Activated CD8-positive, alpha-beta T cell treated with anti-CD3 and anti-CD28 coated beads, Interleukin-2, amount 10 ng/mL, durations not matched to agents 7 days and 5 days (primary cell): ENCODE results near the gene MRPS5. TPM values are rescaled to one million over a fixed set of nuclear protein-coding genes. Genes with fewer than 3 reads are reported as not detected.

ENCODE experiments used
- ATAC-seq: fragments of 150-1000 bp; cut with Tn5 transposase; one replicate; pipeline ENCODE4 v1.10.0; 2021; ENCODE audit warnings: moderate library complexity
- CTCF ChIA-PET: fragments of 350-600 bp; sonication (Branson Sonifier 250); formaldehyde crosslinking; loops from one replicate; lab custom pipeline; 2021; ENCODE audit warnings: antibody characterized with exemption; lab: Charles Lee
- POLR2A ChIA-PET: fragments of 350-600 bp; sonication (Branson Sonifier 250); formaldehyde crosslinking; loops from one replicate; lab custom pipeline; 2021; ENCODE audit warnings: antibody characterized with exemption; lab: Charles Lee
- DNase-seq: peaks from one replicate; pipeline ENCODE4 v3.0.0-alpha.2; 2020
- H3K27ac Mint-ChIP-seq: one replicate; pipeline ENCODE4 v1.8.0; 2021; ENCODE audit warnings: mild to moderate bottlenecking, mixed read lengths
- H3K27me3 Mint-ChIP-seq: one replicate; pipeline ENCODE4 v1.8.0; 2021; ENCODE audit warnings: low read depth, mixed read lengths
- H3K36me3 Mint-ChIP-seq: one replicate; pipeline ENCODE4 v1.8.0; 2021; ENCODE audit warnings: low read depth, mixed read lengths
- H3K4me1 Mint-ChIP-seq: one replicate; pipeline ENCODE4 v1.8.0; 2021; ENCODE audit warnings: low read depth, mixed read lengths
- H3K4me3 Mint-ChIP-seq: one replicate; pipeline ENCODE4 v1.8.0; 2021; ENCODE audit warnings: mild to moderate bottlenecking, mixed read lengths
- H3K9me3 Mint-ChIP-seq: one replicate; pipeline ENCODE4 v1.8.0; 2022; ENCODE audit warnings: mixed read lengths; ENCODE audit not compliant: insufficient read depth
- total RNA-seq, 2 experiments: library from RNA; stranded (reverse); gene quantifications; one replicate each; pipeline ENCODE4 v1.2.3, GENCODE V29; 2021

MRPS5 gene
- total RNA-seq, 2 experiments from 2014 or later = 79.8 to 83.3 TPM

GRCh38 chr2:95053543-95053942, 68.1 kb downstream of the MRPS5 start:
- no peaks in the 10 kb centered on the region for H3K9me3 Mint-ChIP-seq
- POLR2A ChIA-PET = interaction anchor here (0.8 to 7.0 kb wide), 6 partner anchors 9 to 31 kb away, joined by 3 to 45 read pairs (median 5); partner anchors contain the start of gene MAL
- H3K27me3 Mint-ChIP-seq = no peaks in the 10 kb centered on the region
- peaks cover 78% of the 10 kb centered on the region for H3K4me1 Mint-ChIP-seq
- H3K27ac Mint-ChIP-seq = peak overlapping the region; percentile 61
- H3K36me3 Mint-ChIP-seq = peaks cover 70% of the 10 kb centered on the region
- DNase-seq = no peak
- no peak overlapping the region for H3K4me3 Mint-ChIP-seq
- no peak for ATAC-seq
- CTCF ChIA-PET = interaction anchor here (1.1 to 9.6 kb wide), 12 partner anchors 9 to 67 kb away, joined by 3 to 126 read pairs (median 6); partner anchors contain the start of gene MAL

- no peak overlapping the region for H3K4me3 Mint-ChIP-seq
- H3K4me1 Mint-ChIP-seq = peaks cover 81% of the 10 kb centered on the region
- ChIA-PET CTCF (interaction anchor here (1.1 to 9.6 kb wide), 10 partner anchors 9 to 62 kb away, joined by 3 to 126 read pairs (median 10); partner anchors contain the start of gene MAL), POLR2A (interaction anchor here (1.3 to 7.0 kb wide), 4 partner anchors 10 to 29 kb away, joined by 3 to 45 read pairs (median 8); partner anchors contain the start of gene MAL)
- DNase-seq (no peak), ATAC-seq (no peak)
- no peaks in the 10 kb centered on the region for H3K27me3 Mint-ChIP-seq
- H3K9me3 Mint-ChIP-seq = no peaks in the 10 kb centered on the region
- H3K27ac Mint-ChIP-seq = peak overlapping the region; percentile 6
- peaks cover 76% of the 10 kb centered on the region for H3K36me3 Mint-ChIP-seq
Measured at GRCh38 chr2:95052804-95053479, 68.7 kb downstream of the MRPS5 start.

- peaks cover 77% of the 10 kb centered on the region for H3K36me3 Mint-ChIP-seq
- no peak overlapping the region for H3K27ac Mint-ChIP-seq
- peaks cover 87% of the 10 kb centered on the region for H3K4me1 Mint-ChIP-seq
- POLR2A ChIA-PET = interaction anchor here (2.0 to 7.0 kb wide), 2 partner anchors 10 to 22 kb away, joined by 7 to 45 read pairs; no protein-coding TSS in a partner anchor
- H3K4me3 Mint-ChIP-seq = no peak overlapping the region
- CTCF ChIA-PET = interaction anchor here (1.1 to 9.6 kb wide), 8 partner anchors 8 to 63 kb away, joined by 3 to 126 read pairs (median 14); partner anchors contain the start of gene MAL
- DNase-seq (no peak), ATAC-seq (no peak)
- H3K9me3 Mint-ChIP-seq = no peaks in the 10 kb centered on the region
- H3K27me3 Mint-ChIP-seq = no peaks in the 10 kb centered on the region
Measured at GRCh38 chr2:95052307-95052706, 69.3 kb downstream of the MRPS5 start.

- Mint-ChIP-seq H3K27me3 (no peaks in the 10 kb centered on the region), H3K27ac (no peak overlapping the region), H3K36me3 (peaks cover 81% of the 10 kb centered on the region), H3K9me3 (no peaks in the 10 kb centered on the region), H3K4me1 (peaks cover 90% of the 10 kb centered on the region), H3K4me3 (no peak overlapping the region)
- DNase-seq (no peak), ATAC-seq (no peak)
- ChIA-PET POLR2A (interaction anchor here (7.0 kb wide), 1 partner anchor 23 kb away, joined by 45 read pairs; no protein-coding TSS in a partner anchor), CTCF (interaction anchor here (1.8 to 9.6 kb wide), 4 partner anchors 8 to 27 kb away, joined by 4 to 126 read pairs (median 56); partner anchors contain the start of gene MAL)
Measured at GRCh38 chr2:95051626-95052025, 70.0 kb downstream of the MRPS5 start.

GRCh38 chr2:95050385-95051300, 71.0 kb downstream of the MRPS5 start:
- no peaks in the 10 kb centered on the region for H3K9me3 Mint-ChIP-seq
- no peak for ATAC-seq
- POLR2A ChIA-PET = no interaction called here
- no peaks in the 10 kb centered on the region for H3K27me3 Mint-ChIP-seq
- peaks cover 90% of the 10 kb centered on the region for H3K4me1 Mint-ChIP-seq
- peaks cover 86% of the 10 kb centered on the region for H3K36me3 Mint-ChIP-seq
- no peak overlapping the region for H3K4me3 Mint-ChIP-seq
- no peak for DNase-seq
- H3K27ac Mint-ChIP-seq = peak overlapping the region; percentile 63
- CTCF ChIA-PET = interaction anchor here (7.5 to 9.6 kb wide), 2 partner anchors 26 kb away, joined by 100 to 126 read pairs; partner anchors contain the start of gene MAL

- Mint-ChIP-seq H3K36me3 (peaks cover 87% of the 10 kb centered on the region), H3K27me3 (no peaks in the 10 kb centered on the region), H3K9me3 (no peaks in the 10 kb centered on the region), H3K4me1 (peaks cover 89% of the 10 kb centered on the region), H3K27ac (peak overlapping the region; percentile 57), H3K4me3 (no peak overlapping the region)
- ChIA-PET POLR2A (no interaction called here), CTCF (interaction anchor here (7.5 to 9.6 kb wide), 2 partner anchors 26 kb away, joined by 100 to 126 read pairs; partner anchors contain the start of gene MAL)
- DNase-seq = no peak
- ATAC-seq = no peak
Measured at GRCh38 chr2:95049961-95050360, 71.6 kb downstream of the MRPS5 start.

- CTCF ChIA-PET = no interaction called here
- Mint-ChIP-seq H3K27ac (peak overlapping the region; percentile 57), H3K27me3 (no peaks in the 10 kb centered on the region), H3K4me3 (no peak overlapping the region), H3K4me1 (peaks cover 90% of the 10 kb centered on the region), H3K36me3 (peaks cover 88% of the 10 kb centered on the region), H3K9me3 (no peaks in the 10 kb centered on the region)
- DNase-seq (no peak), ATAC-seq (no peak)
- POLR2A ChIA-PET = no interaction called here
Measured at GRCh38 chr2:95049683-95049955, 72.0 kb downstream of the MRPS5 start.

- Mint-ChIP-seq H3K4me1 (peaks cover 90% of the 10 kb centered on the region), H3K36me3 (peaks cover 88% of the 10 kb centered on the region), H3K27ac (peak overlapping the region; percentile 43), H3K9me3 (no peaks in the 10 kb centered on the region), H3K4me3 (no peak overlapping the region), H3K27me3 (no peaks in the 10 kb centered on the region)
- ChIA-PET POLR2A (no interaction called here), CTCF (interaction anchor here (1.3 to 1.7 kb wide), 3 partner anchors 27 to 30 kb away, joined by 4 to 9 read pairs (median 5); no protein-coding TSS in a partner anchor)
- ATAC-seq = no peak
- DNase-seq = no peak
Measured at GRCh38 chr2:95048825-95049682, 72.6 kb downstream of the MRPS5 start.

GRCh38 chr2:95047629-95048510, 73.7 kb downstream of the MRPS5 start:
- ChIA-PET POLR2A (no interaction called here), CTCF (interaction anchor here (1.0 to 1.7 kb wide), 5 partner anchors 26 to 32 kb away, joined by 3 to 9 read pairs (median 4); no protein-coding TSS in a partner anchor)
- peaks cover 90% of the 10 kb centered on the region for H3K4me1 Mint-ChIP-seq
- ATAC-seq (no peak), DNase-seq (no peak)
- H3K36me3 Mint-ChIP-seq = peaks cover 85% of the 10 kb centered on the region
- H3K4me3 Mint-ChIP-seq = no peak overlapping the region
- H3K27ac Mint-ChIP-seq = peak overlapping the region; percentile 60
- H3K27me3 Mint-ChIP-seq = no peaks in the 10 kb centered on the region
- no peaks in the 10 kb centered on the region for H3K9me3 Mint-ChIP-seq
